Measurements from ENCODE around the gene SNX4. TPM values are rescaled to one million over a fixed set of nuclear protein-coding genes. Genes with fewer than 3 reads are reported as not detected.

Gene SNX4
- total RNA-seq, 1 donor from 2014 or later = 24.0 TPM

- Histone ChIP-seq H3K9ac (ENCODE audit: low read depth in 1 of 3, low read length in 3 of 3) (no peak overlapping the region), H3K4me1 (ENCODE audit: control insufficient read depth in 3 of 3, insufficient read depth in 3 of 3, low read length in 3 of 3) (no peaks in the 10 kb centered on the region), H3K36me3 (ENCODE audit: control insufficient read depth in 3 of 3, insufficient read depth in 3 of 3, low read length in 3 of 3) (peaks cover 3 to 23% (median 15%) of the 10 kb centered on the region in 3 donors)
Observed at GRCh38 chr3:125477701-125478100, 42.3 kb downstream of the SNX4 start.

GRCh38 chr3:125470671-125471070 is 49.3 kb downstream of the SNX4 start:
- Histone ChIP-seq H3K27ac (ENCODE audit: low read depth, low read length) (no peak overlapping the region), H3K9me3 (ENCODE audit: control insufficient read depth in 3 of 3, low read length in 3 of 3) (no peaks in the 10 kb centered on the region), H3K4me1 (ENCODE audit: control insufficient read depth in 3 of 3, insufficient read depth in 3 of 3, low read length in 3 of 3) (no peaks in the 10 kb centered on the region), H3K36me3 (ENCODE audit: control insufficient read depth in 3 of 3, insufficient read depth in 3 of 3, low read length in 3 of 3) (peaks cover 4 to 31% (median 31%) of the 10 kb centered on the region in 3 donors), H3K4me3 (ENCODE audit: low read length in 3 of 3) (no peak overlapping the region), H3K27me3 (ENCODE audit: control insufficient read depth in 3 of 3, insufficient read depth in 3 of 3, low read length in 3 of 3) (no peaks in the 10 kb centered on the region), H3K9ac (ENCODE audit: low read depth in 1 of 3, low read length in 3 of 3) (no peak overlapping the region)

More at GRCh38 chr3:125477701-125478100, 42.3 kb downstream of the SNX4 start:
- Histone ChIP-seq H3K9me3 (ENCODE audit: control insufficient read depth in 3 of 3, low read length in 3 of 3) (no peaks in the 10 kb centered on the region), H3K27ac (ENCODE audit: low read depth, low read length) (no peak overlapping the region), H3K4me3 (ENCODE audit: low read length in 3 of 3) (no peak overlapping the region), H3K27me3 (ENCODE audit: control insufficient read depth in 3 of 3, insufficient read depth in 3 of 3, low read length in 3 of 3) (no peaks in the 10 kb centered on the region)

- Histone ChIP-seq H3K4me1 (ENCODE audit: control insufficient read depth in 3 of 3, insufficient read depth in 3 of 3, low read length in 3 of 3) (peaks cover 0 to 2% (median 0%) of the 10 kb centered on the region in 3 donors), H3K27ac (ENCODE audit: low read depth, low read length) (no peak overlapping the region), H3K9ac (ENCODE audit: low read depth in 1 of 3, low read length in 3 of 3) (no peak overlapping the region)
Observed at GRCh38 chr3:125462722-125463299, 57.2 kb downstream of the SNX4 start.

GRCh38 chr3:125461896-125462295 is 58.1 kb downstream of the SNX4 start:
- Histone ChIP-seq H3K27me3 (ENCODE audit: control insufficient read depth in 3 of 3, insufficient read depth in 3 of 3, low read length in 3 of 3) (no peaks in the 10 kb centered on the region), H3K27ac (ENCODE audit: low read depth, low read length) (no peak overlapping the region), H3K4me1 (ENCODE audit: control insufficient read depth in 3 of 3, insufficient read depth in 3 of 3, low read length in 3 of 3) (peaks cover 0 to 2% (median 0%) of the 10 kb centered on the region in 3 donors), H3K36me3 (ENCODE audit: control insufficient read depth in 3 of 3, insufficient read depth in 3 of 3, low read length in 3 of 3) (peaks cover 14 to 29% (median 14%) of the 10 kb centered on the region in 3 donors), H3K4me3 (ENCODE audit: low read length in 3 of 3) (no peak overlapping the region), H3K9me3 (ENCODE audit: control insufficient read depth in 3 of 3, low read length in 3 of 3) (no peaks in the 10 kb centered on the region), H3K9ac (ENCODE audit: low read depth in 1 of 3, low read length in 3 of 3) (no peak overlapping the region)

More at GRCh38 chr3:125462722-125463299, 57.2 kb downstream of the SNX4 start:
- Histone ChIP-seq H3K36me3 (ENCODE audit: control insufficient read depth in 3 of 3, insufficient read depth in 3 of 3, low read length in 3 of 3) (peaks cover 12 to 32% (median 14%) of the 10 kb centered on the region in 3 donors), H3K27me3 (ENCODE audit: control insufficient read depth in 3 of 3, insufficient read depth in 3 of 3, low read length in 3 of 3) (no peaks in the 10 kb centered on the region), H3K4me3 (ENCODE audit: low read length in 3 of 3) (no peak overlapping the region), H3K9me3 (ENCODE audit: control insufficient read depth in 3 of 3, low read length in 3 of 3) (no peaks in the 10 kb centered on the region)

GRCh38 chr3:125460233-125460632 is 59.8 kb downstream of the SNX4 start:
- no peaks in the 10 kb centered on the region for H3K9me3 ChIP-seq (ENCODE audit: control insufficient read depth in 3 of 3, low read length in 3 of 3)
- H3K36me3 ChIP-seq (ENCODE audit: control insufficient read depth in 3 of 3, insufficient read depth in 3 of 3, low read length in 3 of 3) = peaks cover 22 to 40% (median 27%) of the 10 kb centered on the region in 3 donors
- H3K4me1 ChIP-seq (ENCODE audit: control insufficient read depth in 3 of 3, insufficient read depth in 3 of 3, low read length in 3 of 3) = peaks cover 0 to 2% (median 0%) of the 10 kb centered on the region in 3 donors
- H3K9ac ChIP-seq (ENCODE audit: low read depth in 1 of 3, low read length in 3 of 3) = no peak overlapping the region
- H3K27me3 ChIP-seq (ENCODE audit: control insufficient read depth in 3 of 3, insufficient read depth in 3 of 3, low read length in 3 of 3) = no peaks in the 10 kb centered on the region
- H3K4me3 ChIP-seq (ENCODE audit: low read length in 3 of 3) = no peak overlapping the region
- H3K27ac ChIP-seq (ENCODE audit: low read depth, low read length) = no peak overlapping the region

GRCh38 chr3:125443923-125444322 is 76.1 kb downstream of the SNX4 start:
- Histone ChIP-seq H3K27me3 (ENCODE audit: control insufficient read depth in 3 of 3, insufficient read depth in 3 of 3, low read length in 3 of 3) (no peaks in the 10 kb centered on the region), H3K9me3 (ENCODE audit: control insufficient read depth in 3 of 3, low read length in 3 of 3) (no peaks in the 10 kb centered on the region), H3K36me3 (ENCODE audit: control insufficient read depth in 3 of 3, insufficient read depth in 3 of 3, low read length in 3 of 3) (peaks cover 2 to 26% (median 15%) of the 10 kb centered on the region in 3 donors), H3K9ac (ENCODE audit: low read depth in 1 of 3, low read length in 3 of 3) (no peak overlapping the region), H3K27ac (ENCODE audit: low read depth, low read length) (no peak overlapping the region), H3K4me3 (ENCODE audit: low read length in 3 of 3) (no peak overlapping the region), H3K4me1 (ENCODE audit: control insufficient read depth in 3 of 3, insufficient read depth in 3 of 3, low read length in 3 of 3) (no peaks in the 10 kb centered on the region)

- Histone ChIP-seq H3K4me3 (ENCODE audit: low read length in 3 of 3) (no peak overlapping the region), H3K9me3 (ENCODE audit: control insufficient read depth in 3 of 3, low read length in 3 of 3) (no peaks in the 10 kb centered on the region), H3K9ac (ENCODE audit: low read depth in 1 of 3, low read length in 3 of 3) (no peak overlapping the region), H3K36me3 (ENCODE audit: control insufficient read depth in 3 of 3, insufficient read depth in 3 of 3, low read length in 3 of 3) (peaks cover under 1 to 20% (median 15%) of the 10 kb centered on the region in 3 donors), H3K27me3 (ENCODE audit: control insufficient read depth in 3 of 3, insufficient read depth in 3 of 3, low read length in 3 of 3) (no peaks in the 10 kb centered on the region), H3K27ac (ENCODE audit: low read depth, low read length) (no peak overlapping the region), H3K4me1 (ENCODE audit: control insufficient read depth in 3 of 3, insufficient read depth in 3 of 3, low read length in 3 of 3) (no peaks in the 10 kb centered on the region)
Observed at GRCh38 chr3:125442506-125442905, 77.5 kb downstream of the SNX4 start.

GRCh38 chr3:125440970-125441369 is 79.0 kb downstream of the SNX4 start:
- no peak overlapping the region for H3K4me3 ChIP-seq (ENCODE audit: low read length in 3 of 3)
- H3K9ac ChIP-seq (ENCODE audit: low read depth in 1 of 3, low read length in 3 of 3) = no peak overlapping the region
- peaks cover 0 to 10% (median 3%) of the 10 kb centered on the region in 3 donors for H3K36me3 ChIP-seq (ENCODE audit: control insufficient read depth in 3 of 3, insufficient read depth in 3 of 3, low read length in 3 of 3)
- H3K27ac ChIP-seq (ENCODE audit: low read depth, low read length) = no peak overlapping the region
- H3K4me1 ChIP-seq (ENCODE audit: control insufficient read depth in 3 of 3, insufficient read depth in 3 of 3, low read length in 3 of 3) = no peaks in the 10 kb centered on the region
- no peaks in the 10 kb centered on the region for H3K27me3 ChIP-seq (ENCODE audit: control insufficient read depth in 3 of 3, insufficient read depth in 3 of 3, low read length in 3 of 3)
- no peaks in the 10 kb centered on the region for H3K9me3 ChIP-seq (ENCODE audit: control insufficient read depth in 3 of 3, low read length in 3 of 3)

- H3K9ac ChIP-seq (ENCODE audit: low read depth in 1 of 3, low read length in 3 of 3) = no peak overlapping the region
- peaks cover 0 to 6% (median 3%) of the 10 kb centered on the region in 3 donors for H3K36me3 ChIP-seq (ENCODE audit: control insufficient read depth in 3 of 3, insufficient read depth in 3 of 3, low read length in 3 of 3)
- no peak overlapping the region for H3K27ac ChIP-seq (ENCODE audit: low read depth, low read length)
- no peaks in the 10 kb centered on the region for H3K9me3 ChIP-seq (ENCODE audit: control insufficient read depth in 3 of 3, low read length in 3 of 3)
- H3K27me3 ChIP-seq (ENCODE audit: control insufficient read depth in 3 of 3, insufficient read depth in 3 of 3, low read length in 3 of 3) = no peaks in the 10 kb centered on the region
- no peaks in the 10 kb centered on the region for H3K4me1 ChIP-seq (ENCODE audit: control insufficient read depth in 3 of 3, insufficient read depth in 3 of 3, low read length in 3 of 3)
- no peak overlapping the region for H3K4me3 ChIP-seq (ENCODE audit: low read length in 3 of 3)
Observed at GRCh38 chr3:125440559-125440955, 79.4 kb downstream of the SNX4 start.

GRCh38 chr3:125437631-125438435 is 82.2 kb downstream of the SNX4 start:
- no peak overlapping the region for H3K9ac ChIP-seq (ENCODE audit: low read depth in 1 of 3, low read length in 3 of 3)
- H3K27ac ChIP-seq (ENCODE audit: low read depth, low read length) = no peak overlapping the region
- H3K4me1 ChIP-seq (ENCODE audit: control insufficient read depth in 3 of 3, insufficient read depth in 3 of 3, low read length in 3 of 3) = no peaks in the 10 kb centered on the region
- no peaks in the 10 kb centered on the region for H3K27me3 ChIP-seq (ENCODE audit: control insufficient read depth in 3 of 3, insufficient read depth in 3 of 3, low read length in 3 of 3)
- peaks cover 0 to 3% (median 3%) of the 10 kb centered on the region in 3 donors for H3K36me3 ChIP-seq (ENCODE audit: control insufficient read depth in 3 of 3, insufficient read depth in 3 of 3, low read length in 3 of 3)
- H3K9me3 ChIP-seq (ENCODE audit: control insufficient read depth in 3 of 3, low read length in 3 of 3) = no peaks in the 10 kb centered on the region
- no peak overlapping the region for H3K4me3 ChIP-seq (ENCODE audit: low read length in 3 of 3)
